Body of pancreas (tissue), 4 donors: ENCODE results near the gene TENT5C. TPM values are rescaled to one million over a fixed set of nuclear protein-coding genes. Genes with fewer than 3 reads are reported as not detected.
A peak's percentile ranks its signal among the peaks of the same experiment; 100 is the strongest.

ENCODE experiments used
- ATAC-seq: fragments of 150-250 bp; one replicate; pipeline ENCODE4 v1.9.1; 2016
- DNase-seq, 4 donors: peaks; one replicate each; pipeline ENCODE4 v3.0.0-alpha.2; 2019
- H3K27ac ChIP-seq, 4 donors: fragments of 200-600 bp; sonication (generic); 1 replicate in 3 of 4; 2 replicates in 1 of 4; pipeline versions ENCODE4 v1.5.1 to v1.6.1; 2016 to 2019; ENCODE audit warnings: mild to moderate bottlenecking in 1 of 4, mixed read lengths in 1 of 4, moderate library complexity in 1 of 4
- H3K27me3 ChIP-seq, 2 donors: fragments of 200-600 bp; sonication (generic); one replicate each; pipeline ENCODE4 v1.6.0; 2016; ENCODE audit warnings: mild to moderate bottlenecking in 1 of 2
- H3K36me3 ChIP-seq, 2 donors: fragments of 200-600 bp; sonication (generic); replicated peaks in 1 of 2; 2 replicates each; pipeline ENCODE4 v1.5.1; 2016; ENCODE audit warnings: low read depth in 2 of 2; ENCODE audit not compliant: insufficient read depth in 1 of 2
- H3K4me1 ChIP-seq: fragments of 200-600 bp; sonication (generic); one replicate; pipeline ENCODE4 v1.6.0; 2016
- H3K4me3 ChIP-seq, 2 donors: fragments of 200-600 bp; sonication (generic); 1 replicate in 1 of 2; 2 replicates in 1 of 2; pipeline ENCODE4 v1.5.1; 2016 to 2019
- H3K9me3 ChIP-seq, 3 donors: fragments of 200-600 bp; sonication (generic); 1 replicate in 2 of 3; 2 replicates in 1 of 3; pipeline ENCODE4 v1.5.1; 2016
- CTCF ChIP-seq, 7 experiments: fragments of 450-650 bp in 4 of 7; fragments of 200-600 bp in 3 of 7; sonication (generic) in 3 of 7; IDR thresholded peaks; one replicate each; pipeline ENCODE4 v1.5.1; 2016 to 2019; ENCODE audit warnings: antibody characterized with exemption in 7 of 7
- POLR2A ChIP-seq, 3 donors: fragments of 450-650 bp; IDR thresholded peaks; one replicate each; pipeline ENCODE4 v1.6.1; 2016; ENCODE audit warnings: antibody characterized with exemption in 3 of 3, mild to moderate bottlenecking in 2 of 3
- WGBS, 2 donors: methylation state at CpG; one replicate each; pipeline ENCODE4 v1.1.5; 2017; 5-methylcytosine and 5-hydroxymethylcytosine counted together
- intact Hi-C: fragments of 100-400 bp; cut with DNase I; formaldehyde crosslinking; loops from one replicate; pipeline ENCODE4 v1.15.1; 2023
- total RNA-seq, 2 donors: library from RNA; depleted of rRNA; stranded (reverse); fragments of >200 nt; gene quantifications; one replicate each; pipeline ENCODE4 v1.1.0, GENCODE V29; 2016

Gene TENT5C
- total RNA-seq, 2 donors from 2014 or later: 30.0 to 39.7 TPM

- Histone ChIP-seq H3K4me1 (peaks cover 75% of the 10 kb centered on the region), H3K9me3 (no peaks in the 10 kb centered on the region), H3K36me3 (no peaks in the 10 kb centered on the region), H3K27ac (peak overlapping the region in 1 of 4 donors; percentile 40), H3K27me3 (no peaks in the 10 kb centered on the region), H3K4me3 (no peak overlapping the region)
- 50 to 57% methylated on average over 7 of the region's 7 CpGs for WGBS, 2 donors
- DNase-seq (peak in 1 of 4 donors; percentile 36), ATAC-seq (no peak)
- TF ChIP-seq CTCF (IDR thresholded peaks at IDR 0.05): no peak
- no peak for TF ChIP-seq POLR2A (IDR thresholded peaks at IDR 0.05)
- intact Hi-C loops: no loop called here
Observed at GRCh38 chr1:117676615-117677130, 70.8 kb downstream of the TENT5C start.

Other genes starting within 250 kb of the TENT5C start
- 10 to 100 TPM; 37.9 to 54.4 TPM for gene MAN1A2, start 238.6 kb upstream of the TENT5C start, total RNA-seq